Smooth muscle cell (in vitro differentiated cells): ENCODE measurements around the gene MYOT. TPM values are rescaled to one million over a fixed set of nuclear protein-coding genes. Genes with fewer than 3 reads are reported as not detected.

Experiments
- DNase-seq: peaks from one replicate; lab custom pipeline; 2025; ENCODE audit not compliant: unreplicated experiment; lab: John Stamatoyannopoulos, UW
- H2AFZ ChIP-seq: fragments of 200-600 bp; sonication (generic); 2 replicates; pipeline ENCODE4 v1.6.0; 2016; ENCODE audit warnings: antibody characterized with exemption, low read depth, mild to moderate bottlenecking
- H3F3A ChIP-seq: fragments of 200-600 bp; sonication (generic); 2 replicates; pipeline ENCODE4 v1.6.0; 2017; ENCODE audit warnings: antibody characterized with exemption, low read depth
- H3K27ac ChIP-seq: fragments of 200-600 bp; sonication (generic); 2 replicates; pipeline ENCODE4 v1.5.1; 2016; ENCODE audit warnings: low read depth, mild to moderate bottlenecking
- H3K27me3 ChIP-seq: fragments of 200-600 bp; sonication (generic); 2 replicates; pipeline ENCODE4 v1.6.1; 2016; ENCODE audit warnings: low read depth, mild to moderate bottlenecking
- H3K36me3 ChIP-seq: fragments of 200-600 bp; sonication (generic); 2 replicates; pipeline ENCODE4 v1.5.1; 2016; ENCODE audit warnings: low read depth
- H3K4me1 ChIP-seq: fragments of 200-600 bp; sonication (generic); 2 replicates; pipeline ENCODE4 v1.5.1; 2016; ENCODE audit warnings: low read depth
- H3K4me2 ChIP-seq: fragments of 200-600 bp; sonication (generic); 2 replicates; pipeline ENCODE4 v1.6.0; 2016; ENCODE audit warnings: mild to moderate bottlenecking
- H3K4me3 ChIP-seq: fragments of 200-600 bp; sonication (generic); 2 replicates; pipeline ENCODE4 v1.5.1; 2016; ENCODE audit warnings: mild to moderate bottlenecking
- H3K79me2 ChIP-seq: fragments of 200-600 bp; sonication (generic); 2 replicates; pipeline ENCODE4 v1.6.0; 2016; ENCODE audit warnings: low read depth, mild to moderate bottlenecking
- H3K9ac ChIP-seq: fragments of 200-600 bp; sonication (generic); 2 replicates; pipeline ENCODE4 v1.6.0; 2016; ENCODE audit warnings: low read depth
- H3K9me3 ChIP-seq: fragments of 200-600 bp; sonication (generic); replicated peaks from 2 replicates; pipeline ENCODE4 v1.5.1; 2016; ENCODE audit warnings: low read depth
- H4K20me1 ChIP-seq: fragments of 200-600 bp; sonication (generic); 2 replicates; pipeline ENCODE4 v1.6.0; 2016; ENCODE audit warnings: low read depth
- CTCF ChIP-seq: fragments of 200-600 bp; sonication (generic); IDR thresholded peaks from 2 replicates; pipeline ENCODE4 v1.5.1; 2017; ENCODE audit warnings: borderline replicate concordance, mild to moderate bottlenecking, antibody characterized with exemption; ENCODE audit not compliant: insufficient read depth, poor library complexity, severe bottlenecking
- WGBS: methylation state at CpG from one replicate; pipeline ENCODE4 v1.1.7; 2016; ENCODE audit warnings: low lambda C conversion rate; 5-methylcytosine and 5-hydroxymethylcytosine counted together
- polyA plus RNA-seq: library from polyadenylated mRNA; unstranded; fragments of >200 nt; fragmentation: Nextera tagmentation; extraction: Ambion mirVana; gene quantifications from 2 replicates; pipeline ENCODE4 v1.2.1, GENCODE V29; 2016
- total RNA-seq: library from RNA; depleted of rRNA; stranded (reverse); fragments of >200 nt; gene quantifications from 2 replicates; pipeline ENCODE4 v1.2.3, GENCODE V29; 2014

MYOT gene
- total and polyA plus RNA-seq, 2 experiments from 2014 or later, result 0.29 TPM; not detected in 1

DNA sequence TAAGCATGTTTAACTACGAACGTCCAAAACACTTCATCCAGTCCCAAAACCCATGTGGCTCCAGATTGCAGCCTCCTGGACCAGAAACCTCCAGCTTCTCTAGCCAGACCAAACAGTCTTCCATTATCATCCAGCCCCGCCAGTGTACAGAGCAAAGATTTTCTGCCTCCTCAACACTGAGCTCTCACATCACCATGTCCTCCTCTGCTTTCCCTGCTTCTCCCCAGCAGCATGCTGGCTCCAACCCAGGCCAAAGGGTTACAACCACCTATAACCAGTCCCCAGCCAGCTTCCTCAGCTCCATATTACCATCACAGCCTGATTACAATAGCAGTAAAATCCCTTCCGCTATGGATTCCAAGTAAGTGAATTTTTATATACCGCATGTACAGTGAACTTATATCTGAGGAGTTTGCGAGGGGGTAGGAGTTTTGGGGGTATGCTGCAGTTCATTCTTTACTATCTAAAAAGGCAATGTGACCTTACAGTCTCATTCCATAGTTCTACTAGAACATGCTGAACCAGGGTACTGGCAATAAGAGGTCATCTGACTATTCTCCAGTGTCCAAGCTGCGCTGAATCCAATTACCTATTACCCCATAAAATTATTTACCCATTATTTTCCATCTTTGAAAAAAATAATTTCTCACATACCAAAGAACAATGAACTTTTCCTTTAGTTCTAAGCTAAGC, 3.1 kb downstream of the MYOT start:
- Histone ChIP-seq H3K36me3 (no peaks in the 10 kb centered on the region), H3K27me3 (peaks cover 8% of the 10 kb centered on the region), H3K9me3 (no peaks in the 10 kb centered on the region), H3K27ac (no peak overlapping the region), H3K79me2 (no peaks in the 10 kb centered on the region), H3F3A (no peaks in the 10 kb centered on the region), H3K4me3 (no peak overlapping the region), H3K4me1 (no peaks in the 10 kb centered on the region), H3K4me2 (no peak overlapping the region), H4K20me1 (no peaks in the 10 kb centered on the region), H3K9ac (no peak overlapping the region), H2AFZ (no peak overlapping the region)
- no peak for DNase-seq
- 96% methylated on average over 7 of the region's 7 CpGs for WGBS
- TF ChIP-seq CTCF, result no peak

- Histone ChIP-seq H4K20me1 (no peaks in the 10 kb centered on the region), H3K27ac (no peak overlapping the region), H3K4me2 (no peak overlapping the region), H3K9ac (no peak overlapping the region), H3K79me2 (no peaks in the 10 kb centered on the region), H3K9me3 (no peaks in the 10 kb centered on the region), H3K27me3 (peaks cover 6% of the 10 kb centered on the region), H2AFZ (no peak overlapping the region), H3K4me3 (no peak overlapping the region), H3F3A (no peaks in the 10 kb centered on the region), H3K4me1 (no peaks in the 10 kb centered on the region), H3K36me3 (no peaks in the 10 kb centered on the region)
- WGBS, result 91% methylated on average over 3 of the region's 3 CpGs
- no peak for TF ChIP-seq CTCF
- no peak for DNase-seq
Observed at GRCh38 chr5:137871571-137871970, 3.9 kb downstream of the MYOT start.

- Histone ChIP-seq H3K27ac (no peak overlapping the region), H4K20me1 (no peaks in the 10 kb centered on the region), H3K36me3 (no peaks in the 10 kb centered on the region), H3K9me3 (no peaks in the 10 kb centered on the region), H3K9ac (no peak overlapping the region), H3K79me2 (no peaks in the 10 kb centered on the region), H3K4me1 (no peaks in the 10 kb centered on the region), H3K4me3 (no peak overlapping the region), H3K4me2 (no peak overlapping the region), H3F3A (no peaks in the 10 kb centered on the region), H3K27me3 (peaks cover 6% of the 10 kb centered on the region), H2AFZ (no peak overlapping the region)
- TF ChIP-seq CTCF, result no peak
- no peak for DNase-seq
- WGBS, result 34% methylated on average over 3 of the region's 3 CpGs
Observed at GRCh38 chr5:137872466-137872865, 4.8 kb downstream of the MYOT start.

DNA sequence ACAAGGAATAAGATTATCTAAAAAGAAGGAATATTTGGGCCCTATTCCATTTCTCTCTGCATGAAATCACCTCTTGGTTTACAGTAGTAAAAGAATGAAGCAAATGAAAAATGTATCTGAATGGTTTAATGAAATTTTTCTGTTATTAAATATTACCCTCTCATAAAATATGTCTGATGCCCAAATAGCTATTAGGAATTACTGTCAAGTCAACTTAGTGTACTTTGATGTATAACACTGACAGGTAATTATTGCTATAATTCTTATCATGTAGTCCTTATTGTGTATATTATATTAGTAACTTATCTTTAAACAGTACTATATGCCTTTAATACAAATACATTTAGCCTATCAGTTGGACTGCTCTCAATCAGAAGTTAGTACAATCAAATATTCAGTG, 8.4 kb downstream of the MYOT start:
- H3K9me3 ChIP-seq, result no peaks in the 10 kb centered on the region
- H3K79me2 ChIP-seq, result no peaks in the 10 kb centered on the region
- no peak for DNase-seq
- no peak overlapping the region for H3K4me3 ChIP-seq
- no peaks in the 10 kb centered on the region for H3K27me3 ChIP-seq
- H3F3A ChIP-seq, result no peaks in the 10 kb centered on the region
- H3K4me2 ChIP-seq, result no peak overlapping the region
- TF ChIP-seq CTCF, result no peak
- H2AFZ ChIP-seq, result no peak overlapping the region
- no peaks in the 10 kb centered on the region for H3K36me3 ChIP-seq
- no peak overlapping the region for H3K27ac ChIP-seq
- H3K9ac ChIP-seq, result no peak overlapping the region
- H3K4me1 ChIP-seq, result no peaks in the 10 kb centered on the region
- H4K20me1 ChIP-seq, result no peaks in the 10 kb centered on the region
